Non-pigmented ciliary epithelial cell (primary cell): ENCODE measurements around the gene FAM167B.
"Not testable (repeated sequence)": the region's sequence is repeated elsewhere in the genome, so short reads cannot be mapped to it uniquely, and the experiment has no call there.

Experiments
- DNase-seq: peaks from one replicate; pipeline ENCODE4 v3.0.0-alpha.2; 2010; ENCODE audit warnings: low read depth

Gene FAM167B

GRCh38 chr1:32263236-32263593, 16.2 kb downstream of the FAM167B start:
- not testable (repeated sequence) for DNase-seq

- DNase-seq = no peak
Observed at GRCh38 chr1:32263744-32264143, 16.7 kb downstream of the FAM167B start.

- no peak for DNase-seq
Observed at GRCh38 chr1:32265846-32266245, 18.8 kb downstream of the FAM167B start.

- no peak for DNase-seq
Observed at GRCh38 chr1:32266921-32267591, 20.0 kb downstream of the FAM167B start.

DNA sequence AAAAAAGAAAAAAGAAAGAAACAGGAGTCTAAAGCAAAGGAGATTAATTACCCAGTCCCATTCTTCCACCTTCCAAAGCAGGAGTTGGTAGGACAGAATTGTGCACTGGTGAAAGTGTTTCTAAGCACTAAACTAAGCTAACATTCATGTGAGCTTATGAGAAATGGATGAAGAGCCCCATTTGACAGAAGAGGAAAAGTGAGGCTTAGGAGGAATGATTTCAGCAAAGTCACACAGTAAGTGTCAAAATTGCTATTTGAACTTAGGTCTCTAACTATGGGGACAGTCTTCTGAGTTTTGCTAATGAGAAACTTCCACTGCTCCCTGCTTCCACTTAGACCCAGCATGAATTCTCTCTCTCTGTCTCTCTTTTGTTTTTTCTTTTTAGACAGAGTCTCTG, 22.7 kb downstream of the FAM167B start:
- no peak for DNase-seq

GRCh38 chr1:32272557-32273390, 25.8 kb downstream of the FAM167B start:
- no peak for DNase-seq

DNA sequence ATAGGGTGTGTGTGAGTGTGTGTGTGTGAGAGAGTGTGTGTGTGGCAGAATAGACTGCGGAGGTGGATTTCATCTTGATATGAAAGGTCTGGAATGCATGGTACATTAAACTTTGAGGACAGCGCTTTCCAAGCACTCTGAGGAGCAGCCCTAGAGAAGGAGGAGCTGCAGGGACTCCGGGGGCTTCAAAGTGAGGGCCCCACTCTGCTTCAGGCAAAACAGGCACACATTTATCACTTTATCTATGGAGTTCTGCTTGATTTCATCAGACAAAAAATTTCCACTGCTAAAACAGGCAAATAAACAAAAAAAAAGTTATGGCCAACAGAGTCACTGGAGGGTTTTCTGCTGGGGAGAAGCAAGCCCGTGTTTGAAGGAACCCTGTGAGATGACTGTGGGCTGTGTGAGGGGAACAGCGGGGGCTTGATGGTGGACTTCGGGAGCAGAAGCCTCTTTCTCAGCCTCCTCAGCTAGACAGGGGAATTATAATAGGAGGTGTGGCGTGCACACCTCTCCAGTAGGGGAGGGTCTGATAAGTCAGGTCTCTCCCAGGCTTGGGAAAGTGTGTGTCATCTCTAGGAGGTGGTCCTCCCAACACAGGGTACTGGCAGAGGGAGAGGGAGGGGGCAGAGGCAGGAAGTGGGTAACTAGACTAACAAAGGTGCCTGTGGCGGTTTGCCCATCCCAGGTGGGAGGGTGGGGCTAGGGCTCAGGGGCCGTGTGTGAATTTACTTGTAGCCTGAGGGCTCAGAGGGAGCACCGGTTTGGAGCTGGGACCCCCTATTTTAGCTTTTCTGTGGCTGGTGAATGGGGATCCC, 26.6 kb downstream of the FAM167B start:
- DNase-seq = no peak

GRCh38 chr1:32274646-32275340, 27.8 kb downstream of the FAM167B start:
- no peak for DNase-seq

DNA sequence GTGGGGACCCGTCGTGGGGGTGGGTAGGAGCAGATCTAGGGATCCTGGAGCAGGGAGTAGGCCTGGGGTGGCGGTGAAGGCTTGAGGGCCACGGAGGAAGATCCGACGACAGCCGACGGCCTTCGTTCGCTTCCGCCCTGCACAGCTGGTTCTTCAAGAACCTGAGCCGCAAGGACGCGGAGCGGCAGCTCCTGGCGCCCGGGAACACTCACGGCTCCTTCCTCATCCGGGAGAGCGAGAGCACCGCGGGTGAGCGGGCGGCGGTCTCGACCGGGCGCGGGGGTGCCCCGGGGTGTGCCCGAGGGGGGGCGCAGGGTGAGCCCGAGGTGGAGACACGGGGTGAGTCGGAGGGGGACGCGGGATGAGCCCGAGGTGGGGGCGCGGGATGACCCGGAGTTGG, 28.4 kb downstream of the FAM167B start:
- DNase-seq = no peak

DNA sequence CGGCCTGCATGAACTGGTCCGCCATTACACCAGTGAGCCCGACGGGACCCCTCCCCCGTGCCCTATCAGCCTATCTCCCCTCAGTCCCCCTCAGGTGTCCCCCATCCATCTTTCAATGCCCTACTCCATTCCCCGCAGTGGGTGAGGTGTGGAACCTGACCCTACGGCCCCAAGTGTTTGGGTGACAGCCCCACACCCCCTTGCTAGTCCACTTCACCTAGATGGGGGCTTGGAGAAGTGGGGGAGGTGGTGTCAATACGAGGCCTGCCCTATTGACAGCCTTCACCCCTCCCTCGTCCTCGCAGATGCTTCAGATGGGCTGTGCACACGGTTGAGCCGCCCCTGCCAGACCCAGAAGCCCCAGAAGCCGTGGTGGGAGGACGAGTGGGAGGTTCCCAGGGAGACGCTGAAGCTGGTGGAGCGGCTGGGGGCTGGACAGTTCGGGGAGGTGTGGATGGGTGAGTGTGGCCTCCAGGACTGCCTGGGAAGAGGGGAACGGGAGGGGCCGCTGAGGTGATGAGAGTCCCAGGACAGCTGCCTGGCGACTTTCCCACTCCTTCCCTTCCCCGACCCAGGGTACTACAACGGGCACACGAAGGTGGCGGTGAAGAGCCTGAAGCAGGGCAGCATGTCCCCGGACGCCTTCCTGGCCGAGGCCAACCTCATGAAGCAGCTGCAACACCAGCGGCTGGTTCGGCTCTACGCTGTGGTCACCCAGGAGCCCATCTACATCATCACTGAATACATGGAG, 29.2 kb downstream of the FAM167B start:
- DNase-seq = no peak

DNA sequence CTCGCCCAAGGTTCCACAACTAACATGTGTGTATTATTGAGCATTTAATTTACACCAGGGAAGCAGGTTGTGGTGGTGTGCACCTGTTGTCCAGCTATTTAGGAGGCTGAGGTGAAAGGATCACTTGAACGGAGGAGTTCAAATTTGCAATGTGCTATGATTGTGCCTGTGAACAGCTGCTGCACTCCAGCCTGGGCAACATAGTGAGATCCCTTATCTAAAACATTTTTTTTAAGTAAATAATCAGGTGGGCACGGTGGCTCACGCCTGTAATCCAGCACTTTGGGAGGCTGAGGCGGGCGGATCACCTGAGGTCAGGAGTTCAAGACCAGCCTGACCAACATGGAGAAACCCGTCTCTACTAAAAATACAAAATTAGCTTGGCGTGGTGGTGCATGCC, 37.8 kb downstream of the FAM167B start:
- not testable (repeated sequence) for DNase-seq

GRCh38 chr1:32285658-32286057, 38.6 kb downstream of the FAM167B start:
- no peak for DNase-seq

GRCh38 chr1:32286763-32287162, 39.7 kb downstream of the FAM167B start:
- DNase-seq = no peak

- no peak for DNase-seq
Observed at GRCh38 chr1:32289256-32289655, 42.2 kb downstream of the FAM167B start.

DNA sequence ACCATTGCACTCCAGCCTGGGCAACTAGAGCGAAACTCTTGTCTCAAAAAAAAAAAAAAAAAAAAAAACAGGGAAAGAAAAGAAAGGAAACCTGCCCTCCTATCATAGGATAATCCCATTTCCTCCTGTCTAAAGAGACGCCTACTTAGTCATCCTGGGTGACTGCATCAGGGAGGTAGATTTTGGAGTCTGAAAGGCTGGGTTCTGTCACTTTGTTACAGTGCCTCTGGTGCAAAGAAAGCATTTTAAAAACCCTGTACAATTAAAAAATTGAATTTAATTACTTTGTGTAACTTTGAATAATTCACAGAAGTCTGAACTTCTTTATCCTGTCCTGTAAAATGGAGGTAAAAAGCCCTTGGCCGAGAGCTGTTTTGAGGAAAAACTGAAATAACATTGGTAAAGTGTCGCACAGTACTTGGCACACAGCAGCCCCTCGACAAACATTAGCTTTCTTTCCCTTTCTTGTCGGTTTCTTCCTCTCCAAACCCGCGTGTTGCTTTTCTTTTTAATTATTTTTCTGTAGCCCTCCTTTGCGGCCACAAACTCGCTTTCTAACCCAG, 44.2 kb downstream of the FAM167B start:
- no peak for DNase-seq

DNA sequence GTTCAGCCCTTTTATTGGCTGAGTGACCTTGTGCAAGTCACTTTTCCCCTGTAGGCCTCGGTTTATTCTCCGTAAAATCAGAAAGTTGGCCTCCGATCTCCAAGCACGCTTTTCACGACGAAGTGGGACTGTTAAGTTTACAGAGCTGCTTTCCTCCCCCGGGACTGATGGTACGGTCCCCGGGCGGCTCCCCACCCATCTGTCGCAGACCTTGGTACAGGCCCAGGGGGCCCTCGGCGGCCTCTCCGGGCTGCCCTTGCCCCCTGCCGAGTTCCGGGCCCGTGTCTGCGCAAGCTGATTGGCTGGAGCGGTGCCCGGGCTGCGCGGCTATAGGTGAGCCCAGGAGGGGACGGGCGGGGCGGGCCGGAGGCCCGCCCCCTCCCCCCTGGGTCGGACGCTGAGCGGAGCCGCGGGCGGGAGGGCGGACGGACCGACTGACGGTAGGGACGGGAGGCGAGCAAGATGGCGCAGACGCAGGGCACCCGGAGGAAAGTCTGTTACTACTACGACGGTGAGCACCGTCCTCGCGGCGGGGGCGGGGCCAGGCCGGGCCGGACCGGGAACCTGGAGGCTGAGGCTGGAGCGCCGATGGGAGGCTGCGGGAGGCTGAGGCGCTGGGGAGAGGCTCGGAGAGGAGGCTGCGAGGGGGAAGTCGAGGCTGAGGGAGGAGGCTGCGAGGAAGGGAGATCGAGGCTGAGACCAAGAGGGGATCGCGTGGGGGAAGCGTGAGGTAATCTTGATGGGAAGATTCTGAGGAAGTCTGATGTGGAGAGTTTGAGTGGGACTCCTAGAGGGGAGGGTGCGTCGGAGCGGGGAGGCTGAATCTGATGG, 44.9 kb downstream of the FAM167B start, which contains the start of gene HDAC1:
Gene HDAC1 (plus strand): TSS at position 376 of the 831 bp plus-strand sequence. CDS start 87 bp downstream, at position 463.
- DNase-seq = peak; percentile 51

DNA sequence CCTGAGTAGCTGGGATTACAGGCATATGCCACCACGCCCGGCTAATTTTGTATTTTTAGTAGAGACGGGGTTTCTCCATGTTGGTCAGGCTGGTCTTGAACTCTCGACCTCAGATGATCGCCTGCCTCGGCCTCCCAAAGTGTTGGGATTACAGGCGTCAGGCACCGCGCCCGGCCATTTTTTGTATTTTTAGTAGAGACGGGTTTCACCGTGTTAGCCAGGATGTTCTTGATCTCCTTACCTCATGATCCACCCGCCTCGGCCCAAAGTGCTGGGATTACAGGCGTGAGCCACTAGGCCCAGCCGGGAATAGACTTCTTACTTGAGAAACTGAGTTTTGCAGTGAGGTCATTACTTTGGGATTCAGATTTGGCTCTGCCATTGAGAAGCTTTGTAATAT, 51.2 kb downstream of the FAM167B start:
- DNase-seq = not testable (repeated sequence)
